ENCODE results near the gene COL23A1. TPM values are rescaled to one million over a fixed set of nuclear protein-coding genes. Genes with fewer than 3 reads are reported as not detected.

COL23A1 gene
- polyA plus RNA-seq, 3 donors: 0.11 to 0.21 TPM; not detected in 1

DNA sequence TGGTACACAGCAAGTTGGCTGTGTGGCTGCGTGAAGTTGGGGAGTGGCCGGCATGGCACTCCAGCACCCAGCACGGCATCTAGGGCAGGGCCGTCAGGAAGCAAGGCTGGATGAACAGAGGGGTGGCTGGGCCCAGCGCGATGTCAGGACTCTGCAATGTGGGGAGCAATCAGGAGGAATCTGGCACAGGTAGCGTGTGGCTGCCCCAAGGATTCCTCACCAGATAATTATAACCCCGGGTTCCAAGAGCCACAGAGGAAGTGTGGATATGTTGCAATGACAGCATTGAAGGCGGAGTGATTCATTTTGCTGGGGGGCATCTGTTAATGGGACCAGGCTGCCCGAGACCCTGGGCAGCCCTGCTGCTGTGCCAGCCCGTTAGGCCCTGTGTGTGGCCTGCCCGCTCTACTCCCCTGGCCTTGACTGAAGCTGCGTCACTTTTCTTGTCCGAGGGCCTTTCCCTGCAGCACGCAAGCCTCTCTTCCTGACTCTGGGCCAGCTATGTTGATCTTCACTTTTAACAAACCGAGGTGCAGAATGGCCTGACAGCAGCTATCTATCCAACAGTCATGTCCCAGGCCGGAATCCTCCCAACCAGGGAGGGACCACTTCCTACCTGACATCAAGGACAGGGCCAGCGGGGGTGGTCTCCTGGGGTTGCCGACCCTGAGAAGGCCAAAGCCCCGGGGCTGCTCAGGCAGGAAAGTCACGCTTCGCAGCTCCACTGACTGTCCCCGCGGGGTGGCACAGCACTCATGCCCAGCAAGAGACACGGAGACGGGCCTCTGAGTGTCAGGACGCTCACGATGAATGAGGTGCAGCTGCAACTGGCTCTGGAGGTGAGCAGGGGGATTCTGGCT, 239.6 kb downstream of the COL23A1 start:
- Histone ChIP-seq H3K27ac (ENCODE audit: low read depth in 1 of 2, low read length in 2 of 2) (peak overlapping the region in 1 of 2 donors; percentile 5), H3K27me3 (ENCODE audit: control insufficient read depth in 2 of 2, insufficient read depth in 2 of 2, low read length in 2 of 2) (no peaks in the 10 kb centered on the region), H3K4me3 (replicated peaks in 1 of 3; ENCODE audit: low read depth in 2 of 3, low read length in 3 of 3) (no peak overlapping the region), H3K9ac (ENCODE audit: insufficient read depth, low read length, poor library complexity, severe bottlenecking) (peak overlapping the region; percentile 27), H4K20me1 (ENCODE audit: insufficient read depth, low read length) (no peaks in the 10 kb centered on the region), H3K4me1 (ENCODE audit: control insufficient read depth in 1 of 2, insufficient read depth in 2 of 2, low read length in 2 of 2) (peaks cover 15 to 16% of the 10 kb centered on the region in 2 donors), H3K9me3 (replicated peaks in 1 of 2; ENCODE audit: control insufficient read depth in 1 of 2, insufficient read depth in 1 of 2, low read length in 2 of 2) (no peaks in the 10 kb centered on the region), H3K4me2 (replicated peaks; ENCODE audit: extremely low read depth, low read length, poor library complexity, severe bottlenecking) (peak overlapping the region; percentile 41), H3K79me2 (ENCODE audit: insufficient read depth, low read length) (no peaks in the 10 kb centered on the region), H3K36me3 (replicated peaks in 1 of 2; ENCODE audit: control insufficient read depth in 1 of 2, insufficient read depth in 2 of 2, low read length in 2 of 2) (no peaks in the 10 kb centered on the region), H2AFZ (ENCODE audit: insufficient read depth, low read depth, low read length, poor library complexity, severe bottlenecking) (peak overlapping the region; percentile 49)
- TF ChIP-seq, protein P1, sequence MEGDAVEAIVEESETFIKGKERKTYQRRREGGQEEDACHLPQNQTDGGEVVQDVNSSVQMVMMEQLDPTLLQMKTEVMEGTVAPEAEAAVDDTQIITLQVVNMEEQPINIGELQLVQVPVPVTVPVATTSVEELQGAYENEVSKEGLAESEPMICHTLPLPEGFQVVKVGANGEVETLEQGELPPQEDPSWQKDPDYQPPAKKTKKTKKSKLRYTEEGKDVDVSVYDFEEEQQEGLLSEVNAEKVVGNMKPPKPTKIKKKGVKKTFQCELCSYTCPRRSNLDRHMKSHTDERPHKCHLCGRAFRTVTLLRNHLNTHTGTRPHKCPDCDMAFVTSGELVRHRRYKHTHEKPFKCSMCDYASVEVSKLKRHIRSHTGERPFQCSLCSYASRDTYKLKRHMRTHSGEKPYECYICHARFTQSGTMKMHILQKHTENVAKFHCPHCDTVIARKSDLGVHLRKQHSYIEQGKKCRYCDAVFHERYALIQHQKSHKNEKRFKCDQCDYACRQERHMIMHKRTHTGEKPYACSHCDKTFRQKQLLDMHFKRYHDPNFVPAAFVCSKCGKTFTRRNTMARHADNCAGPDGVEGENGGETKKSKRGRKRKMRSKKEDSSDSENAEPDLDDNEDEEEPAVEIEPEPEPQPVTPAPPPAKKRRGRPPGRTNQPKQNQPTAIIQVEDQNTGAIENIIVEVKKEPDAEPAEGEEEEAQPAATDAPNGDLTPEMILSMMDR (IDR thresholded peaks at IDR 0.05): no peak
- peak; percentile 30 to 79 (median 63) for DNase-seq
- H3K9me3 Mint-ChIP-seq: peaks cover 0 to 3% (median 0%) of the 10 kb centered on the region in 7 donors
- peak overlapping the region in 3 of 7 donors; percentile 16 to 71 (median 66) for H3K27ac Mint-ChIP-seq
- intact Hi-C loops (cut with micrococcal nuclease): no loop called here
- H3K36me3 Mint-ChIP-seq: no peaks in the 10 kb centered on the region
- no peaks in the 10 kb centered on the region for H3K27me3 Mint-ChIP-seq (ENCODE audit: low read depth in 3 of 3)
- 64% methylated on average over 28 of the region's 28 CpGs for WGBS (ENCODE audit: insufficient coverage)
- H3K4me1 Mint-ChIP-seq: peaks cover 13% of the 10 kb centered on the region
- peak overlapping the region in 1 of 2 donors; percentile 18 for H3K4me3 Mint-ChIP-seq

DNA sequence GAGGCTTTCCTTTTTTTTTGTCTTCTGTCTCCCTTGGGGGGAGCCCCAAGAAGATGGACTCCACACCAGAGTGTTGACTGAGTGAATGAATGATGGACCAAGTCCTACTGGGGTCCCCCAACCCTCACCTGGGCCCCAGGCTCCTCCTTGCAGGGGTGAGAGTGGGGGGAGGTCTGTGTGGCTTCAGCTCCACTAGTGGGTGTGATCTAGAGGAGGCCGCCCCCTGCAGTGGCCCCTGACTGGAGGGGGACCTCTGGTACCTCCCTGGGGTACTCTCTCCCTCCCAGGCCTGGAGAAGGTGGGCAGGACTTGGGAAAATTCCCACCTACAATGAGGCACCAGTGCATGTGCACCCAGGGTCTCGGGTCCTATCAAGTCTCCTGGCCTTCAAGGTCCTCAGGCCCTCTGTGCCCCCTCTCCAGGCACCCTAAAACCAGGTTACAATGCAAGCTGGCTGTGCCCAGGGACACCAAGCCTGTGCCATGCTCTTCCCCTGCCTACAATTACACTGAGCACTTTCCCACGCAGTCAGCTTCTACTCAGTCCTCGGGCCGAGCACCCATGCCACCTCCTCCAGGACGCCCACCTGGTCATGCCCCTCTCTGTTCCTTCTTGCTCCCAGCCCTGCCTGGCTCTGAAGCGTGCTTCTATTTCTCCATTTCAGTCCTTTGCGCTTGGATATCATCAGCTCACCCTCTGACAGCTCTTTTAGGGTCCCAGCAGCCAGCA, 240.4 kb downstream of the COL23A1 start:
- Histone ChIP-seq H3K27me3 (ENCODE audit: control insufficient read depth in 2 of 2, insufficient read depth in 2 of 2, low read length in 2 of 2) (no peaks in the 10 kb centered on the region), H2AFZ (ENCODE audit: insufficient read depth, low read depth, low read length, poor library complexity, severe bottlenecking) (peak overlapping the region; percentile 49), H3K9me3 (replicated peaks in 1 of 2; ENCODE audit: control insufficient read depth in 1 of 2, insufficient read depth in 1 of 2, low read length in 2 of 2) (no peaks in the 10 kb centered on the region), H3K79me2 (ENCODE audit: insufficient read depth, low read length) (no peaks in the 10 kb centered on the region), H3K9ac (ENCODE audit: insufficient read depth, low read length, poor library complexity, severe bottlenecking) (peak overlapping the region; percentile 27), H3K4me1 (ENCODE audit: control insufficient read depth in 1 of 2, insufficient read depth in 2 of 2, low read length in 2 of 2) (peaks cover 15 to 16% of the 10 kb centered on the region in 2 donors), H3K4me3 (replicated peaks in 1 of 3; ENCODE audit: low read depth in 2 of 3, low read length in 3 of 3) (no peak overlapping the region), H3K36me3 (replicated peaks in 1 of 2; ENCODE audit: control insufficient read depth in 1 of 2, insufficient read depth in 2 of 2, low read length in 2 of 2) (no peaks in the 10 kb centered on the region), H3K4me2 (replicated peaks; ENCODE audit: extremely low read depth, low read length, poor library complexity, severe bottlenecking) (peak overlapping the region; percentile 41), H4K20me1 (ENCODE audit: insufficient read depth, low read length) (no peaks in the 10 kb centered on the region), H3K27ac (ENCODE audit: low read depth in 1 of 2, low read length in 2 of 2) (no peak overlapping the region)
- peaks cover 0 to 3% (median 0%) of the 10 kb centered on the region in 7 donors for H3K9me3 Mint-ChIP-seq
- H3K27ac Mint-ChIP-seq: peak overlapping the region in 1 of 7 donors; percentile 51
- TF ChIP-seq, protein P1 (IDR thresholded peaks at IDR 0.05): no peak
- no peaks in the 10 kb centered on the region for H3K36me3 Mint-ChIP-seq
- 92% methylated on average over 7 of the region's 8 CpGs for WGBS (ENCODE audit: insufficient coverage)
- peaks cover 13% of the 10 kb centered on the region for H3K4me1 Mint-ChIP-seq
- no peak for DNase-seq
- intact Hi-C loops (cut with micrococcal nuclease): no loop called here
- H3K4me3 Mint-ChIP-seq: no peak overlapping the region
- H3K27me3 Mint-ChIP-seq (ENCODE audit: low read depth in 3 of 3): no peaks in the 10 kb centered on the region
